ENCODE measurements around the gene TMEM245. TPM values are rescaled to one million over a fixed set of nuclear protein-coding genes. Genes with fewer than 3 reads are reported as not detected.

TMEM245 gene
- total RNA-seq, 2 donors from 2014 or later, result 23.9 to 26.7 TPM

GRCh38 chr9:109122726-109123621, 3.2 kb upstream of the TMEM245 start:
- Mint-ChIP-seq H3K4me3 (peak overlapping the region; percentile 41), H3K9me3 (no peaks in the 10 kb centered on the region), H3K36me3 (no peaks in the 10 kb centered on the region), H3K4me1 (ENCODE audit: low read depth in 2 of 2) (peaks cover 10 to 18% of the 10 kb centered on the region in 2 donors), H3K27ac (no peak overlapping the region), H3K27me3 (peaks cover 0 to 2% of the 10 kb centered on the region in 2 donors)
- no peak for DNase-seq (ENCODE audit: low spot score)
- ATAC-seq, result no peak

- DNase-seq (ENCODE audit: low spot score), result no peak
- no peak overlapping the region for H3K27ac Mint-ChIP-seq
- H3K4me1 Mint-ChIP-seq (ENCODE audit: low read depth in 2 of 2), result peaks cover 23 to 30% of the 10 kb centered on the region in 2 donors
- ATAC-seq, result no peak
- no peaks in the 10 kb centered on the region for H3K9me3 Mint-ChIP-seq
- H3K27me3 Mint-ChIP-seq, result peaks cover 0 to 2% of the 10 kb centered on the region in 2 donors
- peaks cover 6% of the 10 kb centered on the region for H3K36me3 Mint-ChIP-seq
- no peak overlapping the region for H3K4me3 Mint-ChIP-seq
Measured at GRCh38 chr9:109121232-109121796, 1.6 kb upstream of the TMEM245 start.

- peak overlapping the region; percentile 65 to 72 for H3K27ac Mint-ChIP-seq
- peak overlapping the region; percentile 56 for H3K4me3 Mint-ChIP-seq
- peaks cover 6% of the 10 kb centered on the region for H3K36me3 Mint-ChIP-seq
- ATAC-seq (no peak), DNase-seq (ENCODE audit: low spot score) (no peak)
- H3K4me1 Mint-ChIP-seq (ENCODE audit: low read depth in 2 of 2), result peaks cover 23 to 30% of the 10 kb centered on the region in 2 donors
- no peaks in the 10 kb centered on the region for H3K9me3 Mint-ChIP-seq
- peaks cover 0 to 2% of the 10 kb centered on the region in 2 donors for H3K27me3 Mint-ChIP-seq
Measured at GRCh38 chr9:109120204-109120789, 550 bp upstream of the TMEM245 start.

- Mint-ChIP-seq H3K36me3 (peaks cover 6% of the 10 kb centered on the region), H3K4me1 (ENCODE audit: low read depth in 2 of 2) (peaks cover 32 to 42% of the 10 kb centered on the region in 2 donors), H3K27ac (peak overlapping the region; percentile 55 to 87), H3K27me3 (no peaks in the 10 kb centered on the region), H3K9me3 (no peaks in the 10 kb centered on the region), H3K4me3 (peak overlapping the region; percentile 93)
- ATAC-seq, result no peak
- peak; percentile 62 for DNase-seq (ENCODE audit: low spot score)
Measured at GRCh38 chr9:109118808-109119438, 824 bp downstream of the TMEM245 start.

- ATAC-seq, result peak in 1 of 2 donors; percentile 13
- H3K4me3 Mint-ChIP-seq, result peak overlapping the region; percentile 93
- H3K27ac Mint-ChIP-seq, result peak overlapping the region; percentile 58 to 87
- DNase-seq (ENCODE audit: low spot score), result no peak
- H3K9me3 Mint-ChIP-seq, result no peaks in the 10 kb centered on the region
- no peaks in the 10 kb centered on the region for H3K27me3 Mint-ChIP-seq
- peaks cover 6% of the 10 kb centered on the region for H3K36me3 Mint-ChIP-seq
- H3K4me1 Mint-ChIP-seq (ENCODE audit: low read depth in 2 of 2), result peaks cover 34 to 49% of the 10 kb centered on the region in 2 donors
Measured at GRCh38 chr9:109117856-109118807, 1.6 kb downstream of the TMEM245 start.

GRCh38 chr9:109115931-109116526, 3.7 kb downstream of the TMEM245 start:
- no peaks in the 10 kb centered on the region for H3K9me3 Mint-ChIP-seq
- no peak overlapping the region for H3K4me3 Mint-ChIP-seq
- H3K36me3 Mint-ChIP-seq, result peaks cover 6% of the 10 kb centered on the region
- no peaks in the 10 kb centered on the region for H3K27me3 Mint-ChIP-seq
- H3K4me1 Mint-ChIP-seq (ENCODE audit: low read depth in 2 of 2), result peaks cover 41 to 58% of the 10 kb centered on the region in 2 donors
- no peak for DNase-seq (ENCODE audit: low spot score)
- no peak for ATAC-seq
- no peak overlapping the region for H3K27ac Mint-ChIP-seq

- no peak for ATAC-seq
- Mint-ChIP-seq H3K36me3 (peaks cover 6% of the 10 kb centered on the region), H3K27me3 (no peaks in the 10 kb centered on the region), H3K4me3 (no peak overlapping the region), H3K4me1 (ENCODE audit: low read depth in 2 of 2) (peaks cover 49 to 62% of the 10 kb centered on the region in 2 donors), H3K27ac (peak overlapping the region; percentile 3 to 27), H3K9me3 (no peaks in the 10 kb centered on the region)
- no peak for DNase-seq (ENCODE audit: low spot score)
Measured at GRCh38 chr9:109114670-109115069, 5.1 kb downstream of the TMEM245 start.

- Mint-ChIP-seq H3K4me1 (ENCODE audit: low read depth in 2 of 2) (peaks cover 52 to 64% of the 10 kb centered on the region in 2 donors), H3K9me3 (no peaks in the 10 kb centered on the region), H3K36me3 (peaks cover 6% of the 10 kb centered on the region), H3K27me3 (no peaks in the 10 kb centered on the region), H3K27ac (peak overlapping the region; percentile 3 to 27), H3K4me3 (no peak overlapping the region)
- DNase-seq (ENCODE audit: low spot score) (no peak), ATAC-seq (no peak)
Measured at GRCh38 chr9:109113892-109114609, 5.7 kb downstream of the TMEM245 start.

- DNase-seq (ENCODE audit: low spot score) (no peak), ATAC-seq (no peak)
- no peak overlapping the region for H3K4me3 Mint-ChIP-seq
- peaks cover 46 to 67% of the 10 kb centered on the region in 2 donors for H3K4me1 Mint-ChIP-seq (ENCODE audit: low read depth in 2 of 2)
- H3K9me3 Mint-ChIP-seq, result no peaks in the 10 kb centered on the region
- no peak overlapping the region for H3K27ac Mint-ChIP-seq
- peaks cover 6% of the 10 kb centered on the region for H3K36me3 Mint-ChIP-seq
- H3K27me3 Mint-ChIP-seq, result no peaks in the 10 kb centered on the region
Measured at GRCh38 chr9:109113254-109113653, 6.5 kb downstream of the TMEM245 start.

GRCh38 chr9:109110329-109111021, 9.3 kb downstream of the TMEM245 start:
- no peaks in the 10 kb centered on the region for H3K36me3 Mint-ChIP-seq
- peak overlapping the region; percentile 4 to 58 for H3K27ac Mint-ChIP-seq
- H3K27me3 Mint-ChIP-seq, result no peaks in the 10 kb centered on the region
- H3K4me1 Mint-ChIP-seq (ENCODE audit: low read depth in 2 of 2), result peaks cover 30 to 63% of the 10 kb centered on the region in 2 donors
- ATAC-seq, result peak in 1 of 2 donors; percentile 75
- no peaks in the 10 kb centered on the region for H3K9me3 Mint-ChIP-seq
- peak overlapping the region; percentile 28 for H3K4me3 Mint-ChIP-seq
- no peak for DNase-seq (ENCODE audit: low spot score)

- H3K4me1 Mint-ChIP-seq (ENCODE audit: low read depth in 2 of 2), result peaks cover 30 to 61% of the 10 kb centered on the region in 2 donors
Measured at GRCh38 chr9:109109967-109110328, 9.8 kb downstream of the TMEM245 start.

More at GRCh38 chr9:109109967-109110328, 9.8 kb downstream of the TMEM245 start:
- H3K4me3 Mint-ChIP-seq, result peak overlapping the region; percentile 28
- H3K27ac Mint-ChIP-seq, result peak overlapping the region; percentile 4 to 58
- no peaks in the 10 kb centered on the region for H3K36me3 Mint-ChIP-seq
- ATAC-seq, result no peak
- H3K9me3 Mint-ChIP-seq, result no peaks in the 10 kb centered on the region
- no peaks in the 10 kb centered on the region for H3K27me3 Mint-ChIP-seq
- DNase-seq (ENCODE audit: low spot score), result no peak
